Sigmoid colon (tissue), 3 donors: Measurements from ENCODE around the gene IL15RA.

Source experiments
- POLR2A ChIP-seq, 2 donors: fragments of 450-650 bp; IDR thresholded peaks; one replicate each; pipeline ENCODE4 v1.6.1; 2016; ENCODE audit warnings: antibody characterized with exemption in 2 of 2, mild to moderate bottlenecking in 2 of 2, moderate library complexity in 2 of 2
- TF ChIP-seq, protein P1 (sequence below), 4 experiments: fragments of 450-650 bp in 3 of 4; fragments of 200-600 bp in 1 of 4; IDR thresholded peaks; one replicate each; pipeline ENCODE4 v1.5.1; 2016 to 2019; ENCODE audit warnings: antibody characterized with exemption in 4 of 4, mild to moderate bottlenecking in 3 of 4, moderate library complexity in 2 of 4

- TF ChIP-seq, protein P1, sequence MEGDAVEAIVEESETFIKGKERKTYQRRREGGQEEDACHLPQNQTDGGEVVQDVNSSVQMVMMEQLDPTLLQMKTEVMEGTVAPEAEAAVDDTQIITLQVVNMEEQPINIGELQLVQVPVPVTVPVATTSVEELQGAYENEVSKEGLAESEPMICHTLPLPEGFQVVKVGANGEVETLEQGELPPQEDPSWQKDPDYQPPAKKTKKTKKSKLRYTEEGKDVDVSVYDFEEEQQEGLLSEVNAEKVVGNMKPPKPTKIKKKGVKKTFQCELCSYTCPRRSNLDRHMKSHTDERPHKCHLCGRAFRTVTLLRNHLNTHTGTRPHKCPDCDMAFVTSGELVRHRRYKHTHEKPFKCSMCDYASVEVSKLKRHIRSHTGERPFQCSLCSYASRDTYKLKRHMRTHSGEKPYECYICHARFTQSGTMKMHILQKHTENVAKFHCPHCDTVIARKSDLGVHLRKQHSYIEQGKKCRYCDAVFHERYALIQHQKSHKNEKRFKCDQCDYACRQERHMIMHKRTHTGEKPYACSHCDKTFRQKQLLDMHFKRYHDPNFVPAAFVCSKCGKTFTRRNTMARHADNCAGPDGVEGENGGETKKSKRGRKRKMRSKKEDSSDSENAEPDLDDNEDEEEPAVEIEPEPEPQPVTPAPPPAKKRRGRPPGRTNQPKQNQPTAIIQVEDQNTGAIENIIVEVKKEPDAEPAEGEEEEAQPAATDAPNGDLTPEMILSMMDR (IDR thresholded peaks at IDR 0.05): no peak
- no peak for TF ChIP-seq POLR2A (IDR thresholded peaks at IDR 0.05)
Observed at GRCh38 chr10:5992398-5992797, 15.1 kb upstream of the IL15RA start.
